GM19035 (cell line): ENCODE data around the gene MKLN1.
"Not testable (repeated sequence)": the region's sequence is repeated elsewhere in the genome, so short reads cannot be mapped to it uniquely, and the experiment has no call there.

Source experiments
- ATAC-seq: cut with Tn5 transposase; IDR thresholded peaks from one replicate; pipeline ENCODE4 v1.9.1; 2021; ENCODE audit not compliant: unreplicated experiment

The MKLN1 gene

GRCh38 chr7:131513245-131514061 is 185.8 kb downstream of the MKLN1 start:
- peak; percentile 96 for ATAC-seq

- ATAC-seq, result not testable (repeated sequence)
These were observed 187.8 kb downstream of the MKLN1 start for GRCh38 chr7:131515471-131515870.

- no peak for ATAC-seq
These were observed 189.7 kb downstream of the MKLN1 start for GRCh38 chr7:131517218-131517923.

- ATAC-seq, result no peak
These were observed 190.9 kb downstream of the MKLN1 start for GRCh38 chr7:131518626-131519025.

GRCh38 chr7:131521651-131522163 is 194.0 kb downstream of the MKLN1 start:
- no peak for ATAC-seq

GRCh38 chr7:131522325-131522930 is 194.8 kb downstream of the MKLN1 start:
- ATAC-seq, result no peak

GRCh38 chr7:131524115-131524514 is 196.4 kb downstream of the MKLN1 start:
- no peak for ATAC-seq

GRCh38 chr7:131524703-131525102 is 197.0 kb downstream of the MKLN1 start:
- no peak for ATAC-seq

GRCh38 chr7:131525820-131526219 is 198.1 kb downstream of the MKLN1 start:
- no peak for ATAC-seq

- ATAC-seq, result no peak
These were observed 199.8 kb downstream of the MKLN1 start for GRCh38 chr7:131527456-131527855.

- no peak for ATAC-seq
These were observed 201.5 kb downstream of the MKLN1 start for GRCh38 chr7:131529179-131529578.

- no peak for ATAC-seq
These were observed 201.9 kb downstream of the MKLN1 start for GRCh38 chr7:131529617-131530016.

- no peak for ATAC-seq
These were observed 202.5 kb downstream of the MKLN1 start for GRCh38 chr7:131530137-131530536.

- no peak for ATAC-seq
These were observed 205.0 kb downstream of the MKLN1 start for GRCh38 chr7:131532570-131533091.

GRCh38 chr7:131533151-131533559 is 205.5 kb downstream of the MKLN1 start:
- no peak for ATAC-seq

GRCh38 chr7:131533566-131534561 is 206.2 kb downstream of the MKLN1 start:
- ATAC-seq, result no peak

- ATAC-seq, result no peak
These were observed 208.7 kb downstream of the MKLN1 start for GRCh38 chr7:131536361-131536849.

GRCh38 chr7:131537571-131537978 is 209.9 kb downstream of the MKLN1 start:
- no peak for ATAC-seq

- ATAC-seq, result no peak
These were observed 210.6 kb downstream of the MKLN1 start for GRCh38 chr7:131538071-131538812.
